BJ (cell line): ENCODE data around the gene EPAS1. TPM values are rescaled to one million over a fixed set of nuclear protein-coding genes. Genes with fewer than 3 reads are reported as not detected.

ENCODE experiments used
- CTCF ChIA-PET: fragments of 350-600 bp; formaldehyde crosslinking; extraction: SDS; loops from one replicate; lab custom pipeline; 2021; ENCODE audit warnings: antibody characterized with exemption, inconsistent platforms; lab: Yijun Ruan, JAX
- POLR2A ChIA-PET: fragments of 300-600 bp; sonication (Branson Sonifier 250); formaldehyde crosslinking; extraction: SDS; loops from one replicate; lab custom pipeline; 2021; ENCODE audit warnings: antibody characterized with exemption; lab: Charles Lee
- DNase-seq: peaks from one replicate; pipeline ENCODE4 v3.0.0-alpha.2; 2011; ENCODE audit warnings: low read depth
- H3K27me3 ChIP-seq: 2 replicates; pipeline ENCODE4 v1.6.0; 2011; ENCODE audit warnings: low read length; ENCODE audit not compliant: control insufficient read depth, insufficient read depth
- H3K36me3 ChIP-seq: 2 replicates; pipeline ENCODE4 v1.5.1; 2011; ENCODE audit warnings: low read length; ENCODE audit not compliant: control insufficient read depth, insufficient read depth
- H3K4me3 ChIP-seq: 2 replicates; pipeline ENCODE4 v1.5.1; 2011; ENCODE audit warnings: low read depth, mild to moderate bottlenecking, control low read depth, low read length
- polyA plus RNA-seq: library from polyadenylated mRNA; depleted of rRNA; stranded (reverse); fragments of >200 nt; gene quantifications from 2 replicates; pipeline ENCODE4 v1.2.3, GENCODE V29; 2011
- TF ChIP-seq, protein P1 (sequence below): IDR thresholded peaks from 2 replicates; pipeline ENCODE4 v1.5.1; 2011; ENCODE audit warnings: low read depth, mild to moderate bottlenecking, control low read depth, inconsistent platforms, low read length, moderate library complexity; ENCODE audit not compliant: insufficient read depth

EPAS1 gene
- polyA plus RNA-seq, 1 experiment, result 531 TPM

DNA sequence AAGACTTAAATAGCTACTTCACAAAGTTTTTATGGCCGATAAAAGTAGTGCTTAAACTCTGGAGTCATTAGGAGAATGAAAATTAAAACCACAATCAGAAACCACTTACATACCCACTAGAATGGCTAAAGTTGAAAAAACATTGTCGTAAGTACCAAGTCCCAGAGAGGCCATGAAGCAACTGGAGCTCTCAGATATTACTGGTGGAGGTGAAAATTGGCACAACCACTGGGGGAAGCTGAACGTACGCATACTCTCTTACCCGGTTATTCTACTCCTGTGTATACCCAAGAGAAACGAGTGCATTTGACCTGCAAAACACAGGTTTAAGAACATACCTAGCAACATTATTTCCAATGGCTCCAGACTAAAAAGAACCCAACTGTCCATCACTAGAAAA, 105.7 kb downstream of the EPAS1 start:
- no peaks in the 10 kb centered on the region for H3K36me3 ChIP-seq
- POLR2A ChIA-PET, result no interaction called here

DNA sequence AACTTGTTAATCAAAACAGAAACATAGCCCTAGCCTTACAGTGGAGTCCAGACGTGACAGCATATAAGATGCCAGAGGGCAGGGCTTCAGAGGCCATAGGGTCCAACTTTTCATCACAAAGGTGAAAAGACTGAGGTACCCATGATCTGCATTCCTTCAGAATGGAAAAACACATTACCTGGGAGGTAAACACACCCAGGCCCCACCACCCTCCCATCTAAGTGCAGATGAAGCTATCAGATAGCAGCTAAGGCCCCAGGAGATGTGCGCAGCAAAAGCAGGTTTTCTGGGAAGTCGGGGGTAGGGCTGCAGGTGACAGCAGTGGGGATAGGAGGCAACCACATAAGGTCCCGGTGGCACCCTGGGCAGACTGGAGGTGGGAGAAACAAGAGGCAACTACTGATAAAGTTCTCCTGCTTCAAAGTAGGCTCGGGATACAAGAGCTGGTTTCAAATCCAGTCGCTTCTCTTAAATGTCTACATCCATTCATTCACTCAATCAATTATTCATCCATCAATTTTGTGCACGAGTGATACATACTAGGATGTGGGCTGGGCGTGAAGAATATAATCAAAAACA, 107.1 kb downstream of the EPAS1 start:
- no peaks in the 10 kb centered on the region for H3K36me3 ChIP-seq
- H3K27me3 ChIP-seq, result no peaks in the 10 kb centered on the region; the same call in 1 of the 2 replicates
- POLR2A ChIA-PET, result no interaction called here
- CTCF ChIA-PET, result no interaction called here
- no peak for DNase-seq
- TF ChIP-seq, protein P1, sequence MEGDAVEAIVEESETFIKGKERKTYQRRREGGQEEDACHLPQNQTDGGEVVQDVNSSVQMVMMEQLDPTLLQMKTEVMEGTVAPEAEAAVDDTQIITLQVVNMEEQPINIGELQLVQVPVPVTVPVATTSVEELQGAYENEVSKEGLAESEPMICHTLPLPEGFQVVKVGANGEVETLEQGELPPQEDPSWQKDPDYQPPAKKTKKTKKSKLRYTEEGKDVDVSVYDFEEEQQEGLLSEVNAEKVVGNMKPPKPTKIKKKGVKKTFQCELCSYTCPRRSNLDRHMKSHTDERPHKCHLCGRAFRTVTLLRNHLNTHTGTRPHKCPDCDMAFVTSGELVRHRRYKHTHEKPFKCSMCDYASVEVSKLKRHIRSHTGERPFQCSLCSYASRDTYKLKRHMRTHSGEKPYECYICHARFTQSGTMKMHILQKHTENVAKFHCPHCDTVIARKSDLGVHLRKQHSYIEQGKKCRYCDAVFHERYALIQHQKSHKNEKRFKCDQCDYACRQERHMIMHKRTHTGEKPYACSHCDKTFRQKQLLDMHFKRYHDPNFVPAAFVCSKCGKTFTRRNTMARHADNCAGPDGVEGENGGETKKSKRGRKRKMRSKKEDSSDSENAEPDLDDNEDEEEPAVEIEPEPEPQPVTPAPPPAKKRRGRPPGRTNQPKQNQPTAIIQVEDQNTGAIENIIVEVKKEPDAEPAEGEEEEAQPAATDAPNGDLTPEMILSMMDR, result no peak
- no peak overlapping the region for H3K4me3 ChIP-seq

More for the DNA sequence above, 105.7 kb downstream of the EPAS1 start:
- TF ChIP-seq, protein P1, result no peak
- CTCF ChIA-PET, result no interaction called here
- DNase-seq, result no peak
- no peaks in the 10 kb centered on the region; the same call in 1 of the 2 replicates for H3K27me3 ChIP-seq
- H3K4me3 ChIP-seq, result no peak overlapping the region

- ChIA-PET POLR2A (no interaction called here), CTCF (interaction anchor here (1.0 kb wide), 1 partner anchor 52 kb away, joined by 3 read pairs; no protein-coding TSS in a partner anchor)
- no peaks in the 10 kb centered on the region; the same call in 1 of the 2 replicates for H3K27me3 ChIP-seq
- DNase-seq, result no peak
- no peaks in the 10 kb centered on the region for H3K36me3 ChIP-seq
- no peak overlapping the region for H3K4me3 ChIP-seq
- TF ChIP-seq, protein P1, result no peak
These were observed 110.7 kb downstream of the EPAS1 start for GRCh38 chr2:46407852-46408455.

DNA sequence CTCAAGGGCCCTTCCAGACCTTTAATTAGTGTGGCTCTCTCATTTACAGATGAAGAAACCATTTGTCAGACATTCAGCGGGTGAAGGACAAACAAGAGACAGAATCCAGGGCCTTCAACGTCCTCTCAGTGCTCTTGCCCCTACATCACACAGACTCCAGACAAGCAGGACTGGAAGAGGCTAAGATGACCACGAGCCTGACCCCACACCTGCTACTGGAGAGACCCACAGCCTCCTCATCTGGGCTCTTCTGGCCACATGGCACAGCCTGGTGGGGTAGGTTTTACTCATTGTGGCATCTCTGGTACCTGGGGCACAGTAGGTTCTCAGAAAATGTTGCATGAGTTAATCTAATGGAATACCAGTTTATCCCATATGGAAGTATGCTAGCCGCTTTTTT, 112.5 kb downstream of the EPAS1 start:
- ChIA-PET CTCF (no interaction called here), POLR2A (no interaction called here)
- Histone ChIP-seq H3K36me3 (no peaks in the 10 kb centered on the region), H3K4me3 (no peak overlapping the region), H3K27me3 (no peaks in the 10 kb centered on the region)
- no peak for DNase-seq
- TF ChIP-seq, protein P1, result no peak
